GM12892 (cell line): ENCODE results near the gene AACS.
"Not testable (repeated sequence)": the region's sequence is repeated elsewhere in the genome, so short reads cannot be mapped to it uniquely, and the experiment has no call there.

Source experiments
- DNase-seq: peaks from one replicate; pipeline ENCODE4 v3.0.0; 2011; ENCODE audit not compliant: insufficient read length
- FAIRE-seq: peaks from 2 replicates; lab custom pipeline; 2011; peaks lifted over from hg19 to GRCh38; lab: Jason Lieb, UNC
- POLR2A ChIP-seq: IDR thresholded peaks from 2 replicates; pipeline ENCODE4 v1.6.1; 2011; ENCODE audit warnings: low read depth, low read length, control low read depth
- POLR2AphosphoS5 ChIP-seq: IDR thresholded peaks from 2 replicates; pipeline ENCODE4 v1.6.1; 2011; ENCODE audit warnings: low read depth, low read length, control low read depth
- TAF1 ChIP-seq: IDR thresholded peaks from 2 replicates; pipeline ENCODE4 v1.6.1; 2011; ENCODE audit warnings: low read depth, mild to moderate bottlenecking, control low read depth, low read length, borderline replicate concordance

The AACS gene

GRCh38 chr12:125029761-125030358 lies 35.4 kb upstream of the AACS start:
- no peak for FAIRE-seq
- no peak for DNase-seq
- TF ChIP-seq POLR2AphosphoS5 (no peak), TAF1 (no peak), POLR2A (no peak)

DNA sequence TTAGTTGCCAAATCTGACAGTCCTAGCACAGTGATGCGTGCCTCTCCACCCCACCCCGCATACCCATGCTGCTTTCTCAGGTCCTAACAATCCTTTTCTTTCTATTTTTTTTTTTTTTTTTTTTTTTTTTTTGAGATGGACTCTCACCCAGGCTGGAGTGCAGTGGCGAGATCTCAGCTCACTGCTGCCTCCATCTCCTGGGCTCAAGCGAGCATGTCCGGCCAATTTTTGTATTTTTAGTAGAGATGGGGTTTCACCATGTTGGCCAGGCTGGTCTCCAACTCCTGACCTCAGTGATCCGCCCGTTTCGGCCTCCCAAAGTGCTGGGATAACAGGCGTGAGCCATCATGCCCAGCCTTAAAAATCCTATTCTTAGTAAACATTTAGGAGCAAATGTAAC lies 33.8 kb upstream of the AACS start:
- not testable (repeated sequence) for FAIRE-seq, DNase-seq

- FAIRE-seq (no peak), DNase-seq (no peak)
- no peak for TF ChIP-seq POLR2A
- TF ChIP-seq TAF1: no peak
- no peak for TF ChIP-seq POLR2AphosphoS5
These were observed 32.6 kb upstream of the AACS start for GRCh38 chr12:125032466-125033152.

GRCh38 chr12:125033288-125033687 lies 31.9 kb upstream of the AACS start:
- DNase-seq (no peak), FAIRE-seq (no peak)
- TF ChIP-seq POLR2AphosphoS5: no peak
- TF ChIP-seq TAF1: no peak
- TF ChIP-seq POLR2A: no peak

DNA sequence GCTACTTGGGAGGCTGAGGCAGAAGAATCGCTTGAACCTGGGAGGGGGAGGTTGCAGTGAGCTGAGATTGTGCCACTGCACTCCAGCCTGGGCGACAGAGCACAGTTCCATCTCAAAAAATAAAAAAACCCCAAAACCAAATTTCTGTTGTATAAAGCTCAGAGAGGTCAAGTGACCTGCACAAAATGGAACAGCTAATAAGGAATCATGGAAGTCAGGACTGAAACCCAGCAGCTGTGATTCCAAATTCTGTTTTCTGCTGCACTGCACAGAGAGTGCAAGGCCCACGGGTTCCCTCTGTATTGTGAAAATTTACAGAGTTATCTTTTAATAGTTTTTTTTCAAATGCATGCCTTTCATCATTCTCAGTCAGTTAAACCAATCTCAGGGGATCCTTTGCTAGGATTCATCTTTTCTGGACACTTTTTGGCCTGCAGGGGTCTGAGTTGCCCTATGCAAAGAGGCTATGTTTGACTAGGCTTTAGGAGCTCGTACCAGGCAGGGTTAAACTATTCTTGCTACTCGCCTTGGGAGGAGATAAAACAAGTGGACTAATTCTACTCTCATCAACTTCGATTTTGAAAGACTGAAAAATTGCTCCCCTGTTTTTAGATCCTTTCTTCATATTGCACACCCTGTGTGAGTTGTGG lies 26.1 kb upstream of the AACS start:
- FAIRE-seq (no peak), DNase-seq (no peak)
- TF ChIP-seq TAF1 (no peak), POLR2A (no peak)

DNA sequence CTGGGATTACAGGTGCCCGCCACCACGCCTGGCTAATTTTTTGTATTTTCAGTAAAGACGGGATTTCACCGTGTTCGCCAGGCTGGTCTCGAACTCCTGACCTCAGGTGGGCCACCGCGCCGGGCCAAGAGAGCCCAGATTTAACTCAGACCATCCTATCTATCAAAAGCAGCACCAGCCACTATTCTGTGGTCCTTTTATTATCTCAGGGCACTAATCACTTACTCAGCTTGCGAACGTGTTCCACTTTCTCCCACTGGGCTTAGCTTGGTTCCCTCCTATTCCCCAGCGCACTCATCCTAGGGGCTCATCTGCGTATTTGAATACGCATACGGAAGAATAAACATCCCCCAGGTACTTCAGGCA lies 16.2 kb upstream of the AACS start:
- TF ChIP-seq TAF1 (no peak), POLR2A (no peak), POLR2AphosphoS5 (no peak)
- DNase-seq (no peak), FAIRE-seq (no peak)

GRCh38 chr12:125050446-125050845 lies 14.8 kb upstream of the AACS start:
- no peak for TF ChIP-seq TAF1
- no peak for TF ChIP-seq POLR2A
- no peak for FAIRE-seq
- no peak for DNase-seq

- TF ChIP-seq POLR2A: no peak
- no peak for TF ChIP-seq POLR2AphosphoS5
- TF ChIP-seq TAF1: no peak
These were observed 14.4 kb upstream of the AACS start for GRCh38 chr12:125050868-125051267.

DNA sequence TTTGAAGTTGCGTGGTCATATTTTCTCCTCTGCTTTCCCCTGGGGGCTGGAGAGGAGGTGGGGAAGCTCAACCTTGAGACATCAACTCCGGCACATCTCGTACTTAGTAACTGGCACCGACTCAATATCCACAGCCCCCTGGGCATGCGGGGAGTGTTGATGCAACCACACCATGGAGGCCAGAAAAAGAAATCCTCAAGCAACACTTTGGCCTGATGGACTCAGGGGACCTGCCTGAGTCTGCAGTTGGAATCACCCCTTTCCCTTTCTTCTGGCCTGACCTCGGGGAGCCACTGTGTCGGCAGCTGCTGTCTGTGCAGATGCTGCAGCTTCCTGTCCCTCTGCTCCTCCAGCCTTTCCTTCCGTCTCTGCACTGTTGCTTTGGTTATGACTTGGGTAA lies 11.4 kb upstream of the AACS start:
- no peak for FAIRE-seq
- DNase-seq: no peak
- TF ChIP-seq TAF1 (no peak), POLR2A (no peak), POLR2AphosphoS5 (no peak)

More at GRCh38 chr12:125050868-125051267, 14.4 kb upstream of the AACS start:
- no peak for DNase-seq
- no peak for FAIRE-seq

DNA sequence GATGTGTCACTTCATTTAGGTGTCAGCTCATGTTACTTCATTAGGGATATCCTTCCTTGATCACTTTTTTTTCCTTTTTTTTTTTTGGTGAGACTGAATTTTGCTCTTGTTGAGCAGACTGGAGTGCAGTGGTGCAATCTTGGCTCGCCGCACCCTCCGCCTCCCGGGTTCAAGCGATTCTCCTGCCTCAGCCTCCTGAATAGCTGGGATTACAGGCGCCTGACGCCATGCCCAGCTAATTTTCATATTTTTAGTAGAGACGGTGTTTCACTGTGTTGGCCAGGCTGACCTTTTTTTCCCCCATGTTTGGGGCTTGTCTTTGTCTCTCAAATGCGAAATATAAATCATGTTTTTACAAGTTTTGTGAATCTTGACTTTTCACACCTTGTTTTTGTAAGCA lies 9.6 kb upstream of the AACS start:
- FAIRE-seq: no peak
- no peak for DNase-seq
- TF ChIP-seq TAF1 (no peak), POLR2AphosphoS5 (no peak), POLR2A (no peak)

DNA sequence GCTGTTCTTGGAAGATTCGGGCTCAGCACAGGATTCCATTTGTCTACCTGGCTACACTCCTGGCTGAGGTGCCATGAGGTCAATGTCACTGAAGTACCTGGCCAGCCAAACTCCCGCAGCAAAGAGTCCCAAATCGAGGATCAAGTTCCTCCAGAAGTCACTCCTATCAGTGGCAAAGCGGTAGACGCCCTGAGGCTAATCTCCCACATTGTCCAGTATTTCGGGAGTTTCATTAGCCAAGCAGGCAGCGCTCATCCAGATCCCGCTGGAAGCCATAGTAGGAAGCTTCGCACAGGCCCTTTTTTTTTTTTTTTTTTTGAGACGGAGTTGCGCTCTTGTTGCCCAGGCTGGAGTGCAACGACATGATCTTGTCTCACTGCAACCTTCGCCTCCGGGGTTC lies 8.9 kb upstream of the AACS start:
- DNase-seq (no peak), FAIRE-seq (no peak)
- no peak for TF ChIP-seq POLR2AphosphoS5
- TF ChIP-seq POLR2A: no peak
- no peak for TF ChIP-seq TAF1

- TF ChIP-seq TAF1 (no peak), POLR2A (no peak), POLR2AphosphoS5 (no peak)
- FAIRE-seq (no peak), DNase-seq (no peak)
These were observed 7.5 kb upstream of the AACS start for GRCh38 chr12:125057708-125058107.
